Smooth muscle cell (in vitro differentiated cells): ENCODE measurements around the gene ERN1. TPM values are rescaled to one million over a fixed set of nuclear protein-coding genes. Genes with fewer than 3 reads are reported as not detected.

ENCODE experiments used
- DNase-seq: peaks from one replicate; lab custom pipeline; 2025; ENCODE audit not compliant: unreplicated experiment; lab: John Stamatoyannopoulos, UW
- H2AFZ ChIP-seq: fragments of 200-600 bp; sonication (generic); 2 replicates; pipeline ENCODE4 v1.6.0; 2016; ENCODE audit warnings: antibody characterized with exemption, low read depth, mild to moderate bottlenecking
- H3F3A ChIP-seq: fragments of 200-600 bp; sonication (generic); 2 replicates; pipeline ENCODE4 v1.6.0; 2017; ENCODE audit warnings: antibody characterized with exemption, low read depth
- H3K27ac ChIP-seq: fragments of 200-600 bp; sonication (generic); 2 replicates; pipeline ENCODE4 v1.5.1; 2016; ENCODE audit warnings: low read depth, mild to moderate bottlenecking
- H3K27me3 ChIP-seq: fragments of 200-600 bp; sonication (generic); 2 replicates; pipeline ENCODE4 v1.6.1; 2016; ENCODE audit warnings: low read depth, mild to moderate bottlenecking
- H3K36me3 ChIP-seq: fragments of 200-600 bp; sonication (generic); 2 replicates; pipeline ENCODE4 v1.5.1; 2016; ENCODE audit warnings: low read depth
- H3K4me1 ChIP-seq: fragments of 200-600 bp; sonication (generic); 2 replicates; pipeline ENCODE4 v1.5.1; 2016; ENCODE audit warnings: low read depth
- H3K4me2 ChIP-seq: fragments of 200-600 bp; sonication (generic); 2 replicates; pipeline ENCODE4 v1.6.0; 2016; ENCODE audit warnings: mild to moderate bottlenecking
- H3K4me3 ChIP-seq: fragments of 200-600 bp; sonication (generic); 2 replicates; pipeline ENCODE4 v1.5.1; 2016; ENCODE audit warnings: mild to moderate bottlenecking
- H3K79me2 ChIP-seq: fragments of 200-600 bp; sonication (generic); 2 replicates; pipeline ENCODE4 v1.6.0; 2016; ENCODE audit warnings: low read depth, mild to moderate bottlenecking
- H3K9ac ChIP-seq: fragments of 200-600 bp; sonication (generic); 2 replicates; pipeline ENCODE4 v1.6.0; 2016; ENCODE audit warnings: low read depth
- H3K9me3 ChIP-seq: fragments of 200-600 bp; sonication (generic); replicated peaks from 2 replicates; pipeline ENCODE4 v1.5.1; 2016; ENCODE audit warnings: low read depth
- H4K20me1 ChIP-seq: fragments of 200-600 bp; sonication (generic); 2 replicates; pipeline ENCODE4 v1.6.0; 2016; ENCODE audit warnings: low read depth
- CTCF ChIP-seq: fragments of 200-600 bp; sonication (generic); IDR thresholded peaks from 2 replicates; pipeline ENCODE4 v1.5.1; 2017; ENCODE audit warnings: borderline replicate concordance, mild to moderate bottlenecking, antibody characterized with exemption; ENCODE audit not compliant: insufficient read depth, poor library complexity, severe bottlenecking
- WGBS: methylation state at CpG from one replicate; pipeline ENCODE4 v1.1.7; 2016; ENCODE audit warnings: low lambda C conversion rate; 5-methylcytosine and 5-hydroxymethylcytosine counted together
- polyA plus RNA-seq: library from polyadenylated mRNA; unstranded; fragments of >200 nt; fragmentation: Nextera tagmentation; extraction: Ambion mirVana; gene quantifications from 2 replicates; pipeline ENCODE4 v1.2.1, GENCODE V29; 2016
- total RNA-seq: library from RNA; depleted of rRNA; stranded (reverse); fragments of >200 nt; gene quantifications from 2 replicates; pipeline ENCODE4 v1.2.3, GENCODE V29; 2014

Gene ERN1
- total and polyA plus RNA-seq, 2 experiments from 2014 or later = 8.6 to 9.0 TPM

- Histone ChIP-seq H3K4me2 (no peak overlapping the region), H3K79me2 (no peaks in the 10 kb centered on the region), H3K27me3 (no peaks in the 10 kb centered on the region), H3K27ac (no peak overlapping the region), H3K4me3 (no peak overlapping the region), H3K4me1 (no peaks in the 10 kb centered on the region), H3K36me3 (peaks cover 33% of the 10 kb centered on the region), H3F3A (no peaks in the 10 kb centered on the region), H3K9ac (no peak overlapping the region), H4K20me1 (no peaks in the 10 kb centered on the region), H2AFZ (no peak overlapping the region), H3K9me3 (no peaks in the 10 kb centered on the region)
- TF ChIP-seq CTCF = no peak
- 92% methylated on average over 1 of the region's 1 CpG for WGBS
- DNase-seq = no peak
These were observed 60.8 kb downstream of the ERN1 start for GRCh38 chr17:64069143-64069542.

GRCh38 chr17:64067657-64068056 is 62.3 kb downstream of the ERN1 start:
- Histone ChIP-seq H3K27me3 (no peaks in the 10 kb centered on the region), H3F3A (no peaks in the 10 kb centered on the region), H2AFZ (no peak overlapping the region), H3K79me2 (no peaks in the 10 kb centered on the region), H3K9ac (no peak overlapping the region), H3K27ac (no peak overlapping the region), H3K9me3 (no peaks in the 10 kb centered on the region), H3K4me3 (no peak overlapping the region), H4K20me1 (no peaks in the 10 kb centered on the region), H3K36me3 (peaks cover 33% of the 10 kb centered on the region), H3K4me2 (no peak overlapping the region), H3K4me1 (no peaks in the 10 kb centered on the region)
- TF ChIP-seq CTCF = no peak
- no peak for DNase-seq
- WGBS = 66% methylated on average over 3 of the region's 3 CpGs

DNA sequence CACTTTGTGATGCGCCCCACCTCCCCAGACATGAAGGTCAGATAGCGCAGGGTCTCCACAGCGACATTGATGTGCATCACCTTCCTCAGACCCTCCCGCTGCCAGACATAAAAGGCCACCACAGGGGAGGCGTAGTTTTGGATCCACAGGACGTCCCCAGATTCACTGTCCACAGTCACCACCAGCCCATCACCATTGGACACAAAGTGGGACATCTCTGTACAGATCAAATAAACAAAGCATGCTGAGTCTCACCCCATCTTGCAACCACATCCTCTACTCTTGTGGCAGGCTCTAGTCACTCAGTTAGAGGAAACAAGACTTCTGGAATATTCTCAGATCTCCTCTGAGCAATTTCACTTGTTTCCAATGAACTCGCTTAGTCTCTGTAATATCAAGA is 63.2 kb downstream of the ERN1 start:
- Histone ChIP-seq H3K27me3 (no peaks in the 10 kb centered on the region), H3K36me3 (peaks cover 33% of the 10 kb centered on the region), H3K27ac (no peak overlapping the region), H3K9ac (no peak overlapping the region), H2AFZ (no peak overlapping the region), H3K79me2 (no peaks in the 10 kb centered on the region), H3K4me2 (no peak overlapping the region), H3F3A (no peaks in the 10 kb centered on the region), H3K4me3 (no peak overlapping the region), H3K4me1 (no peaks in the 10 kb centered on the region), H3K9me3 (no peaks in the 10 kb centered on the region), H4K20me1 (no peaks in the 10 kb centered on the region)
- TF ChIP-seq CTCF = no peak
- 100% methylated on average over 7 of the region's 7 CpGs for WGBS
- no peak for DNase-seq

GRCh38 chr17:64065161-64065560 is 64.8 kb downstream of the ERN1 start:
- no peak overlapping the region for H3K4me3 ChIP-seq
- no peak for DNase-seq
- no peaks in the 10 kb centered on the region for H3K27me3 ChIP-seq
- WGBS = 93% methylated on average over 8 of the region's 8 CpGs
- peaks cover 23% of the 10 kb centered on the region for H3K36me3 ChIP-seq
- H3K27ac ChIP-seq = no peak overlapping the region
- no peak overlapping the region for H3K9ac ChIP-seq
- H3K9me3 ChIP-seq = no peaks in the 10 kb centered on the region
- no peaks in the 10 kb centered on the region for H3K79me2 ChIP-seq
- TF ChIP-seq CTCF = no peak
- no peak overlapping the region for H3K4me2 ChIP-seq
- H4K20me1 ChIP-seq = no peaks in the 10 kb centered on the region
- H3K4me1 ChIP-seq = no peaks in the 10 kb centered on the region
- no peak overlapping the region for H2AFZ ChIP-seq
- no peaks in the 10 kb centered on the region for H3F3A ChIP-seq
